ENCODE measurements around the gene MICU1.

- no peak for TF ChIP-seq TAF1 (IDR thresholded peaks at IDR 0.05; ENCODE audit: low read depth)
- TF ChIP-seq RAD21 (IDR thresholded peaks at IDR 0.05; ENCODE audit: low read depth) = no peak
- no peak for TF ChIP-seq TEAD4 (IDR thresholded peaks at IDR 0.05)
- TF ChIP-seq, protein P1, sequence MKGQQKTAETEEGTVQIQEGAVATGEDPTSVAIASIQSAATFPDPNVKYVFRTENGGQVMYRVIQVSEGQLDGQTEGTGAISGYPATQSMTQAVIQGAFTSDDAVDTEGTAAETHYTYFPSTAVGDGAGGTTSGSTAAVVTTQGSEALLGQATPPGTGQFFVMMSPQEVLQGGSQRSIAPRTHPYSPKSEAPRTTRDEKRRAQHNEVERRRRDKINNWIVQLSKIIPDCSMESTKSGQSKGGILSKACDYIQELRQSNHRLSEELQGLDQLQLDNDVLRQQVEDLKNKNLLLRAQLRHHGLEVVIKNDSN (IDR thresholded peaks at IDR 0.05) = no peak
- no peak for TF ChIP-seq EP300 (IDR thresholded peaks at IDR 0.05; ENCODE audit: borderline replicate concordance)
- no peak for TF ChIP-seq CREB1 (IDR thresholded peaks at IDR 0.05; ENCODE audit: low read depth)
- TF ChIP-seq, protein P2, sequence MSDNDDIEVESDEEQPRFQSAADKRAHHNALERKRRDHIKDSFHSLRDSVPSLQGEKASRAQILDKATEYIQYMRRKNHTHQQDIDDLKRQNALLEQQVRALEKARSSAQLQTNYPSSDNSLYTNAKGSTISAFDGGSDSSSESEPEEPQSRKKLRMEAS (IDR thresholded peaks at IDR 0.05) = no peak
- no peak for TF ChIP-seq REST (IDR thresholded peaks at IDR 0.05; ENCODE audit: low read depth)
- TF ChIP-seq NFIC (IDR thresholded peaks at IDR 0.05) = no peak
- TF ChIP-seq TCF12 (IDR thresholded peaks at IDR 0.05; ENCODE audit: low read depth) = no peak
- no peak for TF ChIP-seq YY1 (IDR thresholded peaks at IDR 0.05; ENCODE audit: low read depth)
- TF ChIP-seq CEBPB (IDR thresholded peaks at IDR 0.05) = no peak
- TF ChIP-seq FOXM1 (IDR thresholded peaks at IDR 0.05; ENCODE audit: borderline replicate concordance, low read depth) = no peak
- no peak for TF ChIP-seq EGR1 (IDR thresholded peaks at IDR 0.05)
These were observed 30.4 kb downstream of the MICU1 start for GRCh38 chr10:72595436-72595835.

Data from Ishikawa (cell line).